ENCODE data around the gene SNORC.

Gene SNORC

DNA sequence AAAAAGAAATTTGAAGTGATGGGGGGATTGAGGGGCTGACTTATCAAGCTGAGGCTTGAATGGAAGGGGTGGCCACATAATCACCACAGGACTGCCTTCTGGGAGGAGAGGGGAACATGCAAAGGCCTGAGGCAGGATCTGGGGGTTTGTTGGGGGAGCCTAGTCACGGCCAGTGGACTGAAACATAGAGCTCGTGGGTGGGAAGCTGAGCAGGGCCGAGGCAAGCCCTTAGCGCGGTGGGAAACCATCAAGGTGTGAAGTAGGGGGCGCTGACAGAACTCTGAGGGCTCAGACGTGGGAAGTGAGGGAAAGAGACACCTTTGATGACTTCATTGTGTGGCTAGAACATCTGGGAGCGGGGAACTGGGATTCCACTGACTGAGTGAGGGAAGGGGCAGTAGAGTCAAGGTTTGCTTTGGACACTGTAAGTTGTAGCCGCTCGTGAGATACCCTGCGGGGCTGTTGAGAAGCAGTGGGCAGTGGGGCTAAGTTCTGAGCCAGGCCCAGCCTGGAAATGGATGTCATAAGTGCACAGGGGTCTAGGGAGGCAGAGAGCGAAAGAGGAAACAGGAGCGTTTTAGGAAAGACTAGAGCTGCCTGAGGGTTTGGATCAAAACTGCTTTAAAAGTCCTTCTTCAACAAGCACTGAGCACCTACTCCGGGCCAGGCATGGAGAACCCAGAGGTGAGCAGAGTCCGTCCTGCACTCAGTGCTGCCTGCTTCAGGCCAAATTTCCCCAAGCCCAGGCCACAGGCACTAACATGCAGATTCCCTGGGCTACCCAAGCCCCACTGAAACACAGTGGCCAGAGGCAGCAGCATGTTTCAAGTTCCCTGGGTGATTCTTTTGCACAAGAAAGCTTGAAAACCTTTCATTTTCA lies 686 bp upstream of the SNORC start:
- DNase-seq, result no peak

DNA sequence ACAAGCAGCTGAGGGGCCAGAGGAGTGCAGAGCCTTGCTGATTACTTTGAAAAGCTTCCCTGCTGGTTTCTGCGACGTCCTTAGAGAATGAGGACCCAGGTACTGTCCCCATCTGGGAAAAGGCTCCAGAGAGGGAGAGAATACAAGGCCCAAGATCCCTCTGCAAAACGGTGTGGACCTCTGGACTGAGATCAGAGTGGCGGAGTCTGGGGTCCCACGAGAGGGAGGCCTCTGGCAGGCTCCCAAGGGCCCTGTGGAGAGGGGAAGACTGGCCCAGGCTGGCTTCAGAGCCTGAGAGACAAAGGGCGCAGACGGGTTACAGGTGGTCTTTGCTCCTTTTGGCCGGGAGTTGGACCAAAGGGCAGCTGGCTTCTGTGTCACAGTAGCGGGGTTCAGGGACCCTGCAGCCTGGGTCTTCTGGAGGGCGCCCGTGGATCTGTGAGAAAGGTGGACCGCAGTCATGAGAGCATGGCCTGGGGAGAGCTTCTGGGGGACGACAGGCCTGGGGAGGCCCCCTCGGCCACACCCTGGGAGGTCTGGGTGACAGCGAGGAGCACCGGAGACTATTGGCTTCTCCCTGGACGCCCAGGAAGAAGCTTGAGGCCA lies 805 bp downstream of the SNORC start:
- no peak for DNase-seq

DNA sequence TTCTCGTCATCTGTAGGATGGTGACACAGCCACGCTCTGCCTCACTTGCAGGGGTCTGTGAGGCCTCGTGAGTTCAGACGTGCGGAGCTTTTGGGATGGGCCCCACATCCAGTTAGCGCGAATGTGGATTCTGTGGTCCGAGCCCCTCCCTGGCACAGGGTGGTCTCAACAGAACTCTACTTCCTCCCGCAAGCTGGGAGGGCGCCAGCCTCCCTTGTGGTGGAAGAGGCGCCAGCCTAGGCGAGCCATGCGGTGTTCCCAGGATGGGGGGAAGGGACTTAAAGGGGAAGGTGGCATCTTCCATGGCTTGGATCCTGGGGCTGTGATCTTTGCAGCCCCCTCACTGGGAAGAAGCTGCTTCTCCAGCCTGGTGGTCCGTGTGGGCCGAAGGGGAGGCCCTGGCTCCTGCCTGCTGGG lies 1.4 kb downstream of the SNORC start:
- no peak for DNase-seq

DNA sequence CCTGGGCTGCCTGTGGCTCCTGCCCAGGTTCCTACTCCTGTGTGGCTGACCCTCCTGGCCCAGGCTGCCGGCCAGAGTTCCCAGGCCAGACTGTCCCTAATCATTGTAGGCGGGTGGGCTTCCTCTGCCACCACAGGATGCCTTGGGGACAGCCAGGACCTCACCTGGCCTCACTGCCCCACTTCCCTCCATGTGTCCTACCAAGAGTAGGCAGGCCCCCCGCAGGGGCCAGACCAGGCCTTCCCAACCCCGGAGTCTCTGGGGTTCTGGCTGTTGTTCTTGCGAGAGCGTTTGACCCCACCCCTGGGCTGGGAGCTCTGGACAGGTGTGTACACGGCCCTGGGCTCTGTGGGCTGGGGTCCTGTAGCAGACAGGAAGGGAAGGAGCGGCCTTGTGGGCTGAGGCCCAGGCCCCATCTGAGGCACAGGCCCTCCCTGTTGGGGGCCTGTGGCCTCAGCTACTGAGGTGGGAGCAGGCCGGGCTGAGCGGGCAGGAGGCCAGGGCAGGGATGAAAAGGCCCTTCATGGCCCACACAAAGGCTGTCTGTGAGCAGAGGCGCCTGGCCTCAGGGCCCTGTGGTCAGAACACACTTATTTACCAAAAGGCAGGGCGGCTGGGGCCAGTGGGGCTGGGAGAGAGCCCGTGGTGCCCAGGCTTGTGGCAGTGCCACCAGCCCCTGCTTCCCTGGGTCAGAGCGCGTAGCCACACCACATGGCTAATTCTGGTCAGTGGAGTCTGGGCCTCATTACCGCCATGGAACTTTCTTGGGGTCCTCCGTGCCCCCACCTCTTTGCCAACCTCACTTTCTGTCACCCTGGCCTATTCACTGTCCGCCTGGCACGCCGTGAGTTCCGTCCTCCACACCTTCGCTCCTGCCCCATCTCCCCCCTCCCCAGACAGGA lies 2.0 kb downstream of the SNORC start:
- DNase-seq, result no peak

DNA sequence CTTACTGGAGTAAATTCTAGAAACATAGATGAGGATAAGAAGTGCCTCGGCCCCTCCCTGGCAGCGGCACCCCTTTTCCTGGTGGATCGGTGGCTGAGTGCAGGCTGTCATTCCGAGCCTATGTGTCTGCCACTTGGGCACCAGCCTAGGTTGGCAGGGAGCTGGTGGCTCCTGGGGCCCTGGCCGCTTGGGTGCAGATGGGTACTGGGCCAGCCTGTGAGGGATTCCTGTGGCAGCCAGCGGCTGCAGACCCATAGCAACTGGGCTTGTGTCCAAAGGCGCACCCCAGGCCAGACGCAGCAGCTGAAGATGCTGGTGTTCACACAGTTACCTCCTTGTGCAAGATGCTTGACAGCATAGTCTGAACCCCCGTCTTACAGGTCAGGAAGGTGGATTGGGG lies 2.8 kb downstream of the SNORC start:
- no peak for DNase-seq

DNA sequence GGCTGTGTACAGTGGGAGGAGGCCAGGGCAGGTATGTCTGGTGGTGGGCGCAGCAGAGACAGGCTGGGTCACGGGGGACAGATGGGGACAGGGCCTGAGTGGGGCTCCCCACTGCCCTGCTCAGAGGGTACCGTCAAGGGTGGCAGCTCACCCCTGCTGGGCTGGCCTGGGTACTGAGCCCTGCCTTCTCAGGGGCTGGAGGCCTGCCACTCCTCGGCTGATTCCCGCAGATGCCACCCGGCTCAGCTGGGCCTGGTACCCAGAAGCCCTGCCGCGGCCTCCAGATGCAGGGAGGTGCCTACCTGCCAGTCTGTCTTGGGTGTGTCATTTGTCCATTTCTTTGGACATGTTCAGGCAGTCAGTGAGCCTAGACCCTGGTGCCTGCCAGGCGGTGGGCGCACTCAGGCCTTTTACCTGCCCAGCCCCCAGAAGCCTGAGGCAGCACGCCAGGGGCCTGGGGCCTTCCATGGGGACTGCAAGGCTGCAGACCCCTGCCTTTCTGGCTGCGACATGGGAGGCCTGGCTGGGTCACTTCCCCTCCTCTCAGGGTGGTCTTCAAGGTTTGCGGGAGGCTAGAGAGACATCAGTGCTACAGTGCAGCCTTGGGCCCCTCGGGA lies 3.3 kb downstream of the SNORC start:
- no peak for DNase-seq

DNA sequence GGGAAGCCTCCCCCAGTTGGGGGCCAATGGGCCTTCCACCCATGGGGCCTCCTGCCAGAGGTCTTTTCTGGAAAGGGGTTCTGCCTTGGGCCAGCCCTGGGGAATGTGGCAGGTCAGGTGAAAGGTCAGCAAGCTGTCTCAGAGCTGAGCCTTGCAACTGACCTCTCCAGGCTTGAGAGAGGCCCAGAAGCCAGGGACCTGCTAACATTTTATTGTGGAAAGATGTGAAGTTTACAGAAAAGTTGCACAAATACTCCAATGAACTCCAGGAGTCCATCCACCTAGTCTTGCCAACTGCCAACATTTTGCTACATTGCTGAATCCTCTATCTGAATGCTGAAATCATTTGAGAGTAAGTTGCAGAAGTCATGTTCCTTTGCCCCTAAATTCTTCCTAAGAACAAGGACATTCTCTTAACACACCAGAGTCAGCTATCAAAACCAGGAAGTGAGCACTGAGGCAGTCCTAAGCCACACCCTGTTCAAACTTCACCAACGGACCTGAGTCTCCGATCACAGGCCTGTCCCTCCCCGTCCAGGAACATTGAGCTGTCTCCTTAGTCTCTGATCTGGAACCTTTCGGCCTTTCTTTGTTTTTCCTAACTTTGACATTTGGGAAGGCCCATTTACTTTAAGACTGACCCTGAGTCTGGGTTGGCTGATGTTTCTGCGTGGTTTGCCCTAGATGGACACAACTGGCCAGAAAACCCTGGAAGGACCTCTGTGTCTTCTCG lies 4.0 kb downstream of the SNORC start:
- peak; percentile 14 for DNase-seq

DNA sequence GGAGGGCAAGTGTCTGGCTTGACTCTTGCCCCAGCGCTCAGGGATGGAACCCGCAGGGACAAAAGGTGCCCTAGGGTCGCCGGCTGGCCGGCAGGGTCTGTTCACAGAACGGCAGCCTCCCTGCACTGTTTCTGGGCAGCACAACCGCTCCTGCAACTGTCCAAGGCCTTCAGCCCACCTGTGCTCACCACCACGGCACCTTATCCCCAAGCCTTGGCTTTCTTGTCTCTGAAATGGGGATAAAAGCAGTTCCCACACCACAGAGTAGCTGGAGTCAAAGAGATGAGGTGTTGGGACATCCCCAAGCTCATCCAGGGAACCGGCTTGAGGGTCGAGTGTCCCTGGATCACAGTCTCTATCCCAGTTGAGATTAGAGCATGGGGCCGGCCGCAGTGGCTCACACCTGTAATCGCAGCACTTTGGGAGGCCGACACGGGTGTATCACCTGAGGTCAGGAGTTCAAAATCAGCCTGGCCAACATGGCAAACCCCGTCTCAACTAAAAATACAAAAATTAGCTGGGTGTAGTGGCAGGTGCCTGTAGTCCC lies 4.7 kb downstream of the SNORC start:
- no peak for DNase-seq

DNA sequence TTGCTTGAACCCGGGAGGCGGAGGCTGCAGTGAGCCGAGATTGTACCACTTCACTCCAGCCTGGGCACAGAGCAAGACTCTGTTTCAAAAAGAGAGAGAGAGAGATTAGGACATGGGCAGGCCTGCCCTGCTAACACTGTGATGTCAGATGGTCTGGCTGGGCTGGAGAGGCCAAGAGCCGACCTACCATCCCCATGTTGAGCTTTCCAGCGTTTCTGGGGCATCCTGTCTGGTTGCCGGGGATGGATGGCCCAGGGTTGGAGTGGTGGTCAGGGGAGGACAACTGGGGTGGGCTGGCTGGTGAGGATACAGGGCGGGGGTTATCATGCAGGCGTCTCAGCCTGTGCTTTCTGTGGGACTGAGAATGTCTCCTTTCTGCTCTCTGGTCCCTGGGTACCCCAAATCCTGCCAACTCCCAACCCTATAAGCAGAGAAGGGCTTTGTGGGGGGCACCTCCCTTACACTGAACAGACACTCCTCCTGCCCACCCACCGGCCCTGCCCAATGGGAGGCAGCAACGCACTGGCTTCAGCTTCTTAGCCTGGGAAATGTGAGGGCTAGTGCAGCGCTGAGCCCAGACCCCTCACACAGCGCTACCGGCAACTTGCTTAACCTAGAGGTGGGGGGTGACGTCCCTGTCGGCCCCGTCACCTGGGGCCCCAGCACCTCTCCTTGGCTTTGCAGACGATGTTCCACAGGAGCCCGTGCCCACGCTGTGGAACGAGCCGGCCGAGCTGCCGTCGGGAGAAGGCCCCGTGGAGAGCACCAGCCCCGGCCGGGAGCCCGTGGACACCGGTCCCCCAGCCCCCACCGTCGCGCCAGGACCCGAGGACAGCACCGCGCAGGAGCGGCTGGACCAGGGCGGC lies 5.4 kb downstream of the SNORC start:
- no peak for DNase-seq

DNA sequence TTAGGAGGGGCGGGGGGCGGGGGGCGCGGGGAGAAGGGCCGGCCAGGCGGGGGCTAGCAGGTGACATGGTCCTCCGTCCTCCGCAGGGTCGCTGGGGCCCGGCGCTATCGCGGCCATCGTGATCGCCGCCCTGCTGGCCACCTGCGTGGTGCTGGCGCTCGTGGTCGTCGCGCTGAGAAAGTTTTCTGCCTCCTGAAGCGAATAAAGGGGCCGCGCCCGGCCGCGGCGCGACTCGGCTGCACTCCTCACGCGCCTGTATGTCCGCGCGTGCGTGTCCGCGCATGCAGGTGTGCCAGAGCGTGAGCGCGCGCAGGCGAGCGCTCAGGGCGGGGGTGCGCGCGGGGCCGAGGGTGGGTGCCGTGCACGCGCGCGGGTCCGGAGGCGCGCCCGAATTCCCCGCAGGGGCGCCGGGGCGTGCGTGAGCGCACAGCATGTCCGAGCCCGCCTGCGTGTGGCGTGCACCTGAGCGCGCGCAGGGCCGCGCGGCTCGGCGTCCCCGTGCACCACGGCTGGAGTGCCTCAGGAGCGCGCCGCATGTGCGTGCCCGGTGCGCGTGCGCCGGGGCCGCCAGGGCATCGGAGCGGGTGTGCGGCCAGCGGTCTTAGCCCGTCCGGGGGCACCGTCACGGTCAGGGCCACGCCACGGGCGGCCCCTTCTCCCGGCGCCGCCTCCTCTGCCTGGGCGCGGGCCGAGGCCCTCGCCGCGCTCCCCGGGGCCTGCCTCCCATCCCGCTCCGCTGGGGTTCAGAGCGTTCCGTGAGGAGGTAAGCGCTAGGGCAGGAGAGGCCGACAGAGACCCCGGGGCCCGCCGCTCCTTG lies 6.3 kb downstream of the SNORC start:
- no peak for DNase-seq

DNA sequence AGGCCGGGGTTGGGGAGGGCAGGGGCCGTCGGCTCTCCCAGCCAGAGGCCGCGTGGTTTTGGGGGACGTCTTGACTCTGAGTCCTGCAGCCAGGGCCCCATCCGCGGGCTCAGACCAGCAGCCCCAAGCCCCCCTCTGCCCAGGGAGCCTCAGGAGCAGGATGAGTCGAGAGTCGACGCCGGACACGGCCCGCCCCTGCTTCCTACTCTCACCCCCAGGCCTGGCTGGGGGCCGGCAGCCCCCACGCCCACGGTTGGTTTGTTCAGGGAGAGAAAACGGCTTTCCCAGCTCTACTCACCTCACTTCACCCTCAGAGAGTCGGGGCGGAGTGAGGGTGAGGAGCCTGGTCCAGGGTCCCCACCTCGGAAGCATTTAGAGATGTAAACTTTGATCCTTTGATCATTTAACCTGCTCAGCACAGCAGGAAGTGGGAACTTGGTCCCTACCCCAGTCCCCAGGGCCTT lies 6.9 kb downstream of the SNORC start:
- no peak for DNase-seq

DNA sequence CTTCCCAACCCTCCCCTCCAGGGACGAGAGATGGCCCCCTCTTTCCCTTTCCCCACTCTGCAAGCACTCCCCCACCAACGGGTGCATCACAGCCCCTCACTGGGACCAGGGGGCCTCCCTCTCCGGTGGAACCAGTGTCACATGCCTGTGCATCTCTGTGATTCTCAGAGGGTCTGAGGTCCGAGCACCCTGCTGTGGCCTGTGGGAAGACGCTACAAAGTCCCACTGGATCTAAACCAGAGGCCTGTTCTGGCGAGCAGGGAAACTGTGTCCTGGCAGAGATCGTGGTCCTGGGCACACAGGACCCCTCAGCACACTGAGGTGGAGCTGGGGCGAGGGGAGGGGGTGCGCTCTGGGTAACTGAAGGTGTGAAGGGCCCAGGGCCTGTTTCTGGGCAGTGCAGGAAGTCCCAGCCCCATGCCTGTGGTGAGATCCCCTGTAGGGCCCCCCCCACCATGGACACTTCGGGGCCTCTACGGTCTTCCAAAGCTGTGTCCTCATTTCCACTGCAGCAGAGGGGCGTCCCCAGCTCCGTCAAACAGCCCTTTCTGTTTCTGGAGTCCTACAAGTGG lies 8.0 kb downstream of the SNORC start:
- no peak for DNase-seq

DNA sequence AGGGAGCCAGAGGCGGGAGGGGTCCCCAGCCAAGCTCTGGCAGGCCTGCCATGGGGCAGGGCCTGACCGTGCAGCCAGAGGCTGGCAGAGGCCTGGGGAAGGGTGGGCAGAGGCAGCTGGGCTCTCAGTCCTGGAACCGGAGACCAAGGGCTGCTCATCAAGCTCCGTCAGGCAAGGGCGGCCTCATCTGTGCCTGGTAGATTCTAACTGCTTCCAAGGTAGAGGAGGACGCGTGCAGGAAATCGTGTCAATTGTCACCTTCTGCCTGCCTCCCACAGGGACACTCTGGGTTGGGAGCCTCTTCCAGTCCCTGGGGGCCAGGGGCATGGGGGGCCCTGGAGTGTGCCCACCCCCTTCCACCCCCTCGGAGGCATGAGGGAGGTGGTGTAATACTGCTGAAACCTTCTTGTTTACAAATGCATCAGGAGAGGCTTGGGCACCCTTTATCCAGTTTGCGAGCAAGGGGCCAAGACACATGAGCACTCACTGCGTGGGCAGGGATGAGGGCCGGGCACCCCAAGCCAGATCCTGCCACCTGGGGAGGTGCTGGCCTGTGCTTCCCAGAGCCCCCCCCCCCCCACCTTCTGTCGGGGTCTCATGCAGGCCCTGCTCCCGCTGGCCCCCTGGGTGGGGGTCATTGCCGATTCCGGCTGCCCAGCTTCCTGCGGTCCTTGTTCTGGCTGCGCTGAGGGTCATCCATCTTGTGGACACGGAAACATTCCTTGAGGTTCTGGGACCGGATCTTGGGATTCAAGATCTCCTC lies 9.0 kb downstream of the SNORC start:
- DNase-seq, result no peak

DNA sequence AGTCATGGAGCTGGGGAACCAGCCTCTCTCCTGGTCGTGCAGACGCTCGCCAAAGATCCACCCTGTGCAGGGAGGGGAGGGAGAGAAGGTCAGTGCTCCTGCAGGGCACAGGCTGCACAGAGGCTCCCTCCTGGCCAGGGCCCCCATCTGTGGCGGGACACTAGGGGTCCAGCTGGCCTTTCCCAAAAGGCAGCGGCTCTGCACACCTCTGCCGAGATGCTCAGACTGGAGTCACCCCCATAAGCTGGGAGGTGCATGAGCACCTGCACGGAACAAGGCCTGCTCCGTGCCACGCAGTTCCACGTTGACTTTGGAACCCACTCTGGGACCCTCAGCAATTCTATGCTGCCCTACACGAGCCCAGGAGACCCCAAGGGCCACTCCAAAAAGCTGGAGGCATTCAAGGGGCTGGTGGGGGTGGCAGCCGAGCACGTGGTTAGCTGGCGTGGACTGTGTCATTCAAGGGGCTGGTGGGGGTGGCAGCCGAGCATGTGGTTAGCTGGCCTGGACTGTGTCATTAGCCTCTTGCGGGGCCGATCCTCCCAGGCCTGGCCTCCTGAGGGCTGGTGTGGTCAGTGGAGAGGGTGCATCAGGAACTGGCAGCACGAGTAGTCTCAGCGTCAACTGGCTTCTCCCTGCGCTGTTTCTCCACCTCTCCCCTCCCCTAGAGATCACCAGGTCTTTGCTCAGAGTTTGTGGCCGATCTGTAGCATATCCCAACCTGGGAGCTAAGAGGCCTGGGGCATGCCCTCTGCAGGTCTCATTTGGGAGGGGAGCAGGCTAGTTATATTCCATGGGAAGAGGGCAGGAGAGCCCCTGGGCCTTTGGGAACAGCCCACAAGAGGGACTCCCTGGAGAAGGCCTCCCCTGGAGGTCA lies 9.8 kb downstream of the SNORC start:
- no peak for DNase-seq

DNA sequence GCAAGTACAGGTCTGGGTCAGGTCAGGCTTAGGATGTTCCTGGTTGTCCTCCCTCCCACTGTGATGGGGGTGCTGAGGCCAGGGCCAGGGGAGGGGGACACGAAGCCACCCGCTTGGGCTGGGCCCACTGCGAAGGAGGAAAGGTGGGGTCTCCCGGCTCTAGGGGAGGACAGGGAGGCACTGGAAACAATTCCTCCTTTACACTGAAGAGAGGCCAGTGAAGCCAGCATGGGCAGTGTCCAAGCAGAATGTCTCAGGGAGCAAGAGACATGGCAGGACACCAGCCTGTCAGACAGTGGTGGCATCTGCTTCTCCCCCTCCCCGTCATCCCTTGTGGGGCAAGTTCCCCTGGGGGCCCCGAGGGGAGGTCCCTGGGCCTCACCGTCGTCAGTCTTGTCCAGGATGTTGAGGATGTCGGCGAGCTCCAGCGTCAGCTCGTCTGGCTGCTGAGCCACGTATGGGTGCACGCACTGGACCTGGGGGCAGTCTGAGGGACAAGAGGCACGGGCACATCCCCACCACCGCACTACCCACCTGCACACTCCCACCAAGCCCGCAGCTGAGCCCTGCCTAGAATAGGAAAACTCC lies 10.8 kb downstream of the SNORC start:
- no peak for DNase-seq

DNA sequence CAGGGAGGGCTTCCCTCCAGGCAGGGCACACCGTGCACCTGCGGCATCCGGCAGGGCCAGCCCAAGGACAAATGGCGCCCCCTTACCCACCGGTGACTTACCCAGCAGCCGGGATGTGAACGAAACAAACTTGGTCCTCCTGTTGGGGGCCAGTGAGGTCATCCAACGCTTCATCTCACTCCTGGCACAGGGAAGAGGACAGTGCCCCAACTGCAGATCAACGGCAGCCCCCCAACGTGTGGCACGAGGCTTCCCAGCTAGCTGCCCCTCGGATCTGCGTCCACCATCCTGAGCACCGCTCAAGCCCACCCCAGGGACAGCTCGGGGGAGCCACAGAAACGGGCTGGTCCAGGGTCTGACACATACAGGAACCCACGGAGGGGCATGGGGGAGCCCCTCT lies 12.0 kb downstream of the SNORC start:
- no peak for DNase-seq

DNA sequence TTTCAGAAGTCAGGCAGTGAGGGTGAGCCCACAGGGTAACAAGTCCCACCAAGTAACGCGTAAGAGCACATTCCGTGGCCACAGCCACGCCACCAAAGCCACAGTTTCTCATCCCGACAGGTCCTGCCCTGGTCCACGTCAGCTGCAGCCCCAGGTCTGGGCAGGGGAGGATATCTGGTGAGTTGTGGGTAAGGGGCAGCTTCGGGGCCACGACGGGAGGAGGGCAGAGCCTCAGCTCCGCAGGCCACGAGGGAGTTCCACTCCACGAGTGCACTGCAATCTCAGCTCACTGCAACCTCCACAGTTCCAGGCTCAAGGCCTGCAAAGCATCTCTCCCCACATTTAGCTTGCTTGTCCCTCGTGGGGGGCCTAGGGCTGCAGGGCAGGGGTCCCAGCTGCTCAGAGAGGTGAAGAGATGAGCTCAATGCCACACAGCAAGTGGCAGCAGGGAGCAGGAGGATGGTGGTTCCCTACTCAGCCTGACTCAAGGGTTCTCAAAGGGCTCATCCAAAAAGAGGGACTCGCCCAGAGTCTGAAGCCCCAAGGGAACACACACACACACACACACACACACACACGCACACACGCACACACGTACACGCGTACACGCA lies 12.5 kb downstream of the SNORC start:
- no peak for DNase-seq
